ENCODE results near the gene P2RY10.
"Not testable (repeated sequence)": the region's sequence is repeated elsewhere in the genome, so short reads cannot be mapped to it uniquely, and the experiment has no call there.

The P2RY10 gene

GRCh38 chrX:78960888-78961287, 15.7 kb downstream of the P2RY10 start:
- DNase-seq (ENCODE audit: low spot score), result no peak
- in situ Hi-C loops (cut with MboI; ENCODE audit: low sequenced_read_pairs, unreplicated experiment), result loop anchor here (25.0 kb wide), 1 partner anchor 301 kb away; no protein-coding TSS in a partner anchor

DNA sequence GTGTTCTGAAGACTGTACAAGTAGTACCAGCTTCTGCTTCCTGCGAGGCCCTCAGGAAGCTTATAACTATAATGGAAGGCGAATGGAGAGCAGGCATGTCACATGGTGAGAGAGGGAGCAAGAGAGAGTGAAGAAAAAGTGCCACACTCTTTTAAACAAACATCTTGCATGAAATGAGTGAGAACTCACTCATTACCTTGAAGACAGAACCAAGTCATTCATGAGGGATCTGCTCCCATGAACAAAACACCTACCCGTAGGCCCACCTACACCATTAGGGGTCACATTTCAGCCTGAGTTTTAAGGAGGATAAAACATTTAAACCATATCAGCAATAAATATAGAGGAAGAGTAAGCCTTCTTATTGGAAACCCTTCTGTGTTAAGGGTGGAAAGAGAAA, 19.4 kb downstream of the P2RY10 start:
- in situ Hi-C loops (cut with MboI; ENCODE audit: low sequenced_read_pairs, unreplicated experiment), result loop anchor here (25.0 kb wide), 1 partner anchor 298 kb away; no protein-coding TSS in a partner anchor
- TF ChIP-seq, protein P1, sequence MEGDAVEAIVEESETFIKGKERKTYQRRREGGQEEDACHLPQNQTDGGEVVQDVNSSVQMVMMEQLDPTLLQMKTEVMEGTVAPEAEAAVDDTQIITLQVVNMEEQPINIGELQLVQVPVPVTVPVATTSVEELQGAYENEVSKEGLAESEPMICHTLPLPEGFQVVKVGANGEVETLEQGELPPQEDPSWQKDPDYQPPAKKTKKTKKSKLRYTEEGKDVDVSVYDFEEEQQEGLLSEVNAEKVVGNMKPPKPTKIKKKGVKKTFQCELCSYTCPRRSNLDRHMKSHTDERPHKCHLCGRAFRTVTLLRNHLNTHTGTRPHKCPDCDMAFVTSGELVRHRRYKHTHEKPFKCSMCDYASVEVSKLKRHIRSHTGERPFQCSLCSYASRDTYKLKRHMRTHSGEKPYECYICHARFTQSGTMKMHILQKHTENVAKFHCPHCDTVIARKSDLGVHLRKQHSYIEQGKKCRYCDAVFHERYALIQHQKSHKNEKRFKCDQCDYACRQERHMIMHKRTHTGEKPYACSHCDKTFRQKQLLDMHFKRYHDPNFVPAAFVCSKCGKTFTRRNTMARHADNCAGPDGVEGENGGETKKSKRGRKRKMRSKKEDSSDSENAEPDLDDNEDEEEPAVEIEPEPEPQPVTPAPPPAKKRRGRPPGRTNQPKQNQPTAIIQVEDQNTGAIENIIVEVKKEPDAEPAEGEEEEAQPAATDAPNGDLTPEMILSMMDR (IDR thresholded peaks at IDR 0.05; ENCODE audit: borderline replicate concordance, control extremely low read depth, extremely low read depth, insufficient read depth, missing control alignments), result no peak
- no peak for DNase-seq (ENCODE audit: low spot score)

More at GRCh38 chrX:78960888-78961287, 15.7 kb downstream of the P2RY10 start:
- TF ChIP-seq, protein P1 (IDR thresholded peaks at IDR 0.05; ENCODE audit: borderline replicate concordance, control extremely low read depth, extremely low read depth, insufficient read depth, missing control alignments), result no peak

DNA sequence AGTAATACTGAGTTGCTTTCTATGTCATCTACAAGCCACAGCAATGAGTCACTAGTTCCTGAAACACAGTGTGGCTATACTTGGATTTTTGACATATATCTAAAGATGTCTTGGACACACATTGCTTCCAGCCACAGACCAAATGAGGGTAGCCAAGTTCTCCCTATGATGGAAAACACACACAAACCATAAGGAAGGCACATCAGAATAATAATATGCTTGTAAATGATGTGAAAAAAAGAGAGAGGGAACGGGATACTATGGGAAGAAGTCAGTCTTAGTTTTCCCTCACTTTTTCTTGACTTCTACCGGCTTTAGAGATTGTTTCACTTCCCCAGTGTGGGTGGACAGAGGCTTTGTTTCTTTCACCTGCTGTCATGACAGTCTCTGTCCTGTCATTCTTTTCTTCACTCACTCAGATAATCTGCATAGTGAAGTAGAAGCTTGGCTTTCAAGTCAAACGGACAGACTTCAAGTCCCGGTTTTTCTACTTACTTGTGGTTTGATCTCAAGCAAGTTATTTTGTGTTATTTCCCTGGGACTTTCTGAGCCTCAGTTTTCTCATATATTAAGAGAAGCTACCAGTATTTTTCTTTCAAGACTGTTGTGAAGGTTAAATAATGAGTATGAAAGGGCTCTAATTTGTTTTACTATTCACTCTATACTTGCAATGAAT, 34.7 kb downstream of the P2RY10 start:
- DNase-seq (ENCODE audit: low spot score), result peak; percentile 32
- in situ Hi-C loops (cut with MboI; ENCODE audit: low sequenced_read_pairs, unreplicated experiment), result no loop called here
- TF ChIP-seq, protein P1 (IDR thresholded peaks at IDR 0.05; ENCODE audit: borderline replicate concordance, control extremely low read depth, extremely low read depth, insufficient read depth, missing control alignments), result no peak

DNA sequence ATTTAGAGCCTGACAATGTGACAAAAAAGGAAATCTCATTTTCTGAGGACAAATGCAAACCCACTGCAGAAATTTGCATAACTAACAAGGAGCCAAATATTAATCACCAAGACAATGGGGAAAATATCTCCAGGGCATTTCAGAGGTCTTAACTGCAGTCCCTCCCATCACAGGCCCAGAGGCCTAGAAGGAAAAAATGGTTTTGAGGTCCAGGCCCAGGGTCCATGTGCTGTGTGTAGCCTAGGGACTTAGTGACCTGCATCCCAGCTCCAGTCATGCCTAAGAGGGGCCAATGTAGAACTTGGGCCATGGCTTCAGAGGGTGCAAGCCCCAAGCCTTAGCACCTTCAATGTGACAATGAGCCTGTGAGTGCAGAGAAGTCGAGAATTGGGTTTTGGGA, 44.2 kb downstream of the P2RY10 start:
- TF ChIP-seq, protein P1 (IDR thresholded peaks at IDR 0.05; ENCODE audit: borderline replicate concordance, control extremely low read depth, extremely low read depth, insufficient read depth, missing control alignments), result no peak
- in situ Hi-C loops (cut with MboI; ENCODE audit: low sequenced_read_pairs, unreplicated experiment), result no loop called here
- no peak for DNase-seq (ENCODE audit: low spot score)

DNA sequence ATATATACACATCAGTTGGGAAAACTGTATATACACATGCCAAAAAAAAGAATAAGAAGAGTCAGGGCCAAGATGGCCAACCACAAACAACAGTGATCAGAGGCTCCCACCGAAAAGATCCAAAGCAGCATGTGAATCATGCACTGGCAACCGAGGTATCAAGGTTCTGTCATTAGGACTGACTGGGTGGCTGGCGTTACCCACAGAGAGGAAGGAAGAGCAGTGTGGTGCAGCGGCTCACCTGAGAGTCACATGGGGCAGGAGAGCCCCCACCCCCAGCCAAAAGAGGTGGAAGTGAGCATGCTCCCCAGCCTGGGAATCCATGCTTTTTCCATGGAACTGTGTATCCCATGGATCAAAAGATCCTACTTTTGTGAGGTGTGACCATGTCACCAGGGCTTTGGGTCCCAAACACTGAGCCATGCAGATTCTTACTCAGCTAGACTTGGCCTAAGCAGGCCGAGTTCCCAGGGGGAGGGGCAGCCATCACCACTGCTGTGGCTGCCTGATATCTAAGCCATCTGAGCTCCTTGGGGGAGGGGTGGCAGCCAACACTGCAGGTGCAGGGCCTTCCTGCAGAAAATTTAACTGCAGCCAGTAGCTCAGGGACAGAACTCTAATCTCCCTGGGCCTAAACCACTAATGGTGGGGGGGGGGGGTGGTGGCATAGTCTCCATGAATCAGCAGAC, 52.8 kb downstream of the P2RY10 start:
- in situ Hi-C loops (cut with MboI; ENCODE audit: low sequenced_read_pairs, unreplicated experiment), result no loop called here
- no peak for DNase-seq (ENCODE audit: low spot score)
- TF ChIP-seq, protein P1 (IDR thresholded peaks at IDR 0.05; ENCODE audit: borderline replicate concordance, control extremely low read depth, extremely low read depth, insufficient read depth, missing control alignments), result no peak

DNA sequence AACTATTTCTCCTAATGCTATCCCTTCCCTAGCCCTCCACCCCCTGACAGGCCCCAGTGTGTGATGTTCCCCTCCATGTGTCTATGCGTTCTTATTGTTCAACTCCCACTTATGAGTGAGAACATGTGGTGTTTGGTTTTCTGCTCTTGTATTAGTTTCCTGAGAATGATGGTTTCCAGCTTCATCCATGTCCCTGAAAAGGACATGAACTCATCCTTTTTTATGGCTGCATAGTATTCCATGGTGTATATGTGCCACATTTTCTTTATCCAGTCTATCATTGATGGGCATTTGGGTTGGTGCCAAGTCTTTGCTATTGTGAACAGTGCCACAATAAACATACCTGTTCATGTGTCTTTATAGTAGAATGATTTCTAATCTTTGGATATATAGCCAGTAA, 62.3 kb downstream of the P2RY10 start:
- in situ Hi-C loops (cut with MboI; ENCODE audit: low sequenced_read_pairs, unreplicated experiment); DNase-seq (ENCODE audit: low spot score): not testable (repeated sequence)

All from GM13976 (cell line).